ENCODE measurements around the gene SIAE.

SIAE gene

DNA sequence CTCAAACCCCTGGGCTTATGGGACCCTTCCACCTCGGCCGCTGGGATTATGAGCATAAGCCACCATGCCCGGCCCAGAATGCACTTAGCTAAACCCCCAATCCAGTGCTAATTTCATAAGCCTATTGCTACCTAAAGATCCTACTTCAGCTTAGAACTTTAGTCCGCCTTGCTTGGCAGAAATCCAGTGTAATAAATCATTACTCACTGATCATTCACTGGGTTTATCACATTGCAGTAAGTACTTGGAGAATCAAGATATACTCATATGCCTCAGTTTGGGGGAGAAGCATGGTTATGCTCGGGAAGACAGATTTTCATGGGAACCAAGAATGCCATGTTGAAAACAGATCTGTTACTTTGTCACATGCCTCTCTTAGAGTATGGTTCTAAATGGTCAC, 54.7 kb downstream of the SIAE start:
- Mint-ChIP-seq H3K36me3 (ENCODE audit: low read depth) (no peaks in the 10 kb centered on the region), H3K27ac (no peak overlapping the region), H3K4me3 (no peak overlapping the region), H3K4me1 (peaks cover 19% of the 10 kb centered on the region), H3K27me3 (ENCODE audit: low read depth, poor library complexity) (peaks cover 41% of the 10 kb centered on the region), H3K9me3 (no peaks in the 10 kb centered on the region)
- TF ChIP-seq, protein P1, sequence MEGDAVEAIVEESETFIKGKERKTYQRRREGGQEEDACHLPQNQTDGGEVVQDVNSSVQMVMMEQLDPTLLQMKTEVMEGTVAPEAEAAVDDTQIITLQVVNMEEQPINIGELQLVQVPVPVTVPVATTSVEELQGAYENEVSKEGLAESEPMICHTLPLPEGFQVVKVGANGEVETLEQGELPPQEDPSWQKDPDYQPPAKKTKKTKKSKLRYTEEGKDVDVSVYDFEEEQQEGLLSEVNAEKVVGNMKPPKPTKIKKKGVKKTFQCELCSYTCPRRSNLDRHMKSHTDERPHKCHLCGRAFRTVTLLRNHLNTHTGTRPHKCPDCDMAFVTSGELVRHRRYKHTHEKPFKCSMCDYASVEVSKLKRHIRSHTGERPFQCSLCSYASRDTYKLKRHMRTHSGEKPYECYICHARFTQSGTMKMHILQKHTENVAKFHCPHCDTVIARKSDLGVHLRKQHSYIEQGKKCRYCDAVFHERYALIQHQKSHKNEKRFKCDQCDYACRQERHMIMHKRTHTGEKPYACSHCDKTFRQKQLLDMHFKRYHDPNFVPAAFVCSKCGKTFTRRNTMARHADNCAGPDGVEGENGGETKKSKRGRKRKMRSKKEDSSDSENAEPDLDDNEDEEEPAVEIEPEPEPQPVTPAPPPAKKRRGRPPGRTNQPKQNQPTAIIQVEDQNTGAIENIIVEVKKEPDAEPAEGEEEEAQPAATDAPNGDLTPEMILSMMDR (IDR thresholded peaks at IDR 0.05), result no peak
- DNase-seq, result no peak

DNA sequence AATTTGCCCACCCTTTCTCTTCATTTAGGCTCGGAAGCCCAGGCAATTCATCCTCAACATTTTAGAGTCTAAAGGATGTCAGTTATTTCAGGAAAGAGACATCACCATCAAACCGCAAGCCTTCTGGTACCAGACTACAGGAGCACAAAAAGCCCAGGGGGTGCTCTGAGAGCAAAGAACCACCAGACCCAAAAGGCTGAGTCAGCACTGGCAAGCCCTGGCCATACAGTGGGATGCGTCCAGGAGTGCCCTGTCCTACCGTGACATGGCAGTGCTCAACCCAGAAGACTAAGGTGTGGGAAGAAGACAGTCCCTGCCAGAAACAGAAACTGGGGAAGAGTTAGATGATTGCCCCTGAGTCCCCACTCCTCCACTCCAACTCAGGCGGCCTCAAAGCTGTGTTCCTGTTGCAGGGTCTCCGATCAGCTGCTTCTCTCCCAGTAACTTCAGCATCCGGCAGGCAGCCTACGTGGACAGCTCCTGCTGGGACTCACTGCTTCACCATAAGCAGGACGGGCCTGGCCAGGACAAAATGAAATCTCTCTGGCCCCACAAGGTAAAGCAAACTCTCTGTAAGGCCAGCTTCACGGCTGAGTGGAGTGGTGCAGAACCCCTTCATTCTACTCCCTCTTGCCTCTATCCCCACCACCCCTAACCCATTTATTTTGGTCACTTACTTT, 60.8 kb downstream of the SIAE start:
- H3K4me1 Mint-ChIP-seq, result peaks cover 7% of the 10 kb centered on the region
- peak; percentile 36 for DNase-seq
- TF ChIP-seq, protein P1 (IDR thresholded peaks at IDR 0.05), result no peak
- no peak overlapping the region for H3K27ac Mint-ChIP-seq
- H3K36me3 Mint-ChIP-seq (ENCODE audit: low read depth), result no peaks in the 10 kb centered on the region
- H3K27me3 Mint-ChIP-seq (ENCODE audit: low read depth, poor library complexity), result peaks cover 18% of the 10 kb centered on the region
- H3K9me3 Mint-ChIP-seq, result no peaks in the 10 kb centered on the region
- no peak overlapping the region for H3K4me3 Mint-ChIP-seq

DNA sequence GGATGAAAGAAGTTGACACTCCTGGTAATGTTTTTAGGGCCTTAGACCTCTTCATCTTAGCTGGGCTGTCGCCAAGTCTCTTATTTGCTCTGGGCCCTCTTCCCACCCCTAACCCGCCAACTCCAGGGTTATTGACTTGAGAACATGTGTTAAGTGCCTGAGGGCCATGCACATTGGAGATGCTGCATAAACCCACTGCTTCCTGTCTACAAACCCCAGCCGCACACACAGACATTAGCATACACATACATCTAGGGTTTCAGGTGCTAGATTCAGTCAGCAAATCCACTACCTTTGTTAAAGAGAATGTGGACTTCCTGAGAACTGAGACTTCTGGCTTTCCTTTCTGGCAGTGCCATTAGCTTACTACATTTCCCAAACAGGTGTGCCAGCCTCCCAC, 61.5 kb downstream of the SIAE start:
- H3K36me3 Mint-ChIP-seq (ENCODE audit: low read depth), result no peaks in the 10 kb centered on the region
- no peak overlapping the region for H3K27ac Mint-ChIP-seq
- H3K4me1 Mint-ChIP-seq, result peaks cover 7% of the 10 kb centered on the region
- H3K27me3 Mint-ChIP-seq (ENCODE audit: low read depth, poor library complexity), result peaks cover 16% of the 10 kb centered on the region
- no peaks in the 10 kb centered on the region for H3K9me3 Mint-ChIP-seq
- no peak for DNase-seq
- H3K4me3 Mint-ChIP-seq, result no peak overlapping the region
- TF ChIP-seq, protein P1 (IDR thresholded peaks at IDR 0.05), result no peak

DNA sequence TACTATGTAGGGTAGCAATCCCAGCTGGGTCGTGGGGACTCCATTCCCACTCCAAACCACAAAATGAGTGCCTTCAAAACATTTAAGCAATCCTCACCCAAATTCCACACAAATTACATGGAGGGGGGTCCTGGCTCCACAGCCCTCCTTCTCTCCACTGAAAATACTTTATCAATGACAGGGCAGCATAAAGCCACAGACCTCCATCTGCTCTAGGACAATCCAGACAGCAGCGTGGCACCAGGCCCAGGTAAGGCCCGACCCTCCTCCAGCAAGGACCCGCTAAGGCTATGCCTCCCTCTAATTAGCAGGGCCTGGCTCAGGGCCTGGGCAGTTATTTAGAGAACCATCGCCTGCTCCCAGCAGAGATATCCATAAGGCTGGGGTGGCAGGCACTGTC, 62.5 kb downstream of the SIAE start, which contains the start of gene PANX3:
Gene PANX3, plus strand, starts transcription at position 365 of the 400 bp plus-strand sequence. CDS start 129 bp downstream, outside the sequence.
- no peak within 1 kb of the TSS for H3K27ac Mint-ChIP-seq
- no peaks in the 10 kb centered on the region for H3K9me3 Mint-ChIP-seq
- H3K36me3 Mint-ChIP-seq (ENCODE audit: low read depth), result no peaks in the 10 kb centered on the region
- H3K27me3 Mint-ChIP-seq (ENCODE audit: low read depth, poor library complexity), result peaks cover 14% of the 10 kb centered on the region
- peaks cover 7% of the 10 kb centered on the region for H3K4me1 Mint-ChIP-seq
- H3K4me3 Mint-ChIP-seq, result no peak within 1 kb of the TSS
- no peak for DNase-seq
- TF ChIP-seq, protein P1 (IDR thresholded peaks at IDR 0.05), result no peak

DNA sequence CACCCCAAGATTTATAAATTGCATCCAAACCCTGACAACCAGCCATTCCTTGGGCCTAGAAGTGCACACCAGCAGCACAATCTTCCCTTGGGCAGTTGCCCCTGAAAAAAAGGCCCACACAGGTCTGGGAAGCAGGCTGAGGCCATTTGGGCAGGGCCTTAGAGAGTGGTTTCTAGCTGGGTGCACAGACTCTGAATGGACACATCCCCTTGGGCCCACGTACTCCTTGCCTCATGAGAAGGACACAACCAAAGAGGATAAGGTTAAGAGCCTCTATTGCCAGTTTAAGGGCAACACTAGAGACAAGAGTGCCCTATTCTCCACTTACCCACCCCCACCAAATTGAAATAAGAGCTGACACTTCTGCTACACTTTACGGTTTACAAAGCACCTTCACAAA, 63.2 kb downstream of the SIAE start:
- Mint-ChIP-seq H3K9me3 (no peaks in the 10 kb centered on the region), H3K4me1 (peaks cover 7% of the 10 kb centered on the region), H3K36me3 (ENCODE audit: low read depth) (no peaks in the 10 kb centered on the region), H3K27ac (no peak overlapping the region), H3K27me3 (ENCODE audit: low read depth, poor library complexity) (peaks cover 14% of the 10 kb centered on the region), H3K4me3 (no peak overlapping the region)
- TF ChIP-seq, protein P1 (IDR thresholded peaks at IDR 0.05), result no peak
- DNase-seq, result no peak

DNA sequence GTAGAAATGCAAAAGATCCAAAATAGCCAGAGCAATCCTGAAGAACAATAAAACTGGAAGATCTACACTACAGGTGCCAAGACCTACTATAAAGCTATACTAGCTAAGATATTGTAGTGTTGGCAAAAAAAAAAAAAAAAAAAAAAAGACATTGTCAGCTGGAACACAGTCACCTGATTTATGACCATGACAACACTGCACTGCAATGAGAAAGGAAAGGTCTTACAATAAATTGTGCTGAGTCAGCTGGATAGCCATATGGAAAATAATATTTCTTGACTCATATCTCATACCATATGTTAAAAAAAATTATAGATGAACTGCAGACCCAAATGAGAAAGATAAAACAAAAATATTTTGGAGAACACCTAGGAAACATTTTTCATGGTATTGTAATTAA, 65.4 kb downstream of the SIAE start:
- H3K4me1 Mint-ChIP-seq, result no peaks in the 10 kb centered on the region
- TF ChIP-seq, protein P1 (IDR thresholded peaks at IDR 0.05), result no peak
- H3K4me3 Mint-ChIP-seq, result no peak overlapping the region
- H3K9me3 Mint-ChIP-seq, result no peaks in the 10 kb centered on the region
- H3K27me3 Mint-ChIP-seq (ENCODE audit: low read depth, poor library complexity), result peaks cover 14% of the 10 kb centered on the region
- H3K27ac Mint-ChIP-seq, result no peak overlapping the region
- no peak for DNase-seq
- H3K36me3 Mint-ChIP-seq (ENCODE audit: low read depth), result no peaks in the 10 kb centered on the region
